Fibroblast of pulmonary artery (primary cell): ENCODE measurements around the gene AMFR.

Source experiments
- DNase-seq: peaks from one replicate; pipeline ENCODE4 v3.0.0-alpha.2; 2010; ENCODE audit warnings: low read depth
- H3K4me3 ChIP-seq: replicated peaks from 2 replicates; pipeline ENCODE4 v1.5.1; 2011; ENCODE audit warnings: low read depth, mild to moderate bottlenecking, control low read depth, low read length, moderate library complexity
- CTCF ChIP-seq: IDR thresholded peaks from 2 replicates; pipeline ENCODE4 v1.5.1; 2011; ENCODE audit warnings: mild to moderate bottlenecking, control low read depth, low read length, inconsistent platforms; ENCODE audit errors: missing control alignments

AMFR gene

GRCh38 chr16:56314244-56314850 is 111.0 kb downstream of the AMFR start:
- H3K4me3 ChIP-seq = no peak overlapping the region
- TF ChIP-seq CTCF = no peak
- no peak for DNase-seq

- H3K4me3 ChIP-seq = no peak overlapping the region
- no peak for DNase-seq
- no peak for TF ChIP-seq CTCF
Observed at GRCh38 chr16:56312556-56312955, 112.8 kb downstream of the AMFR start.

DNA sequence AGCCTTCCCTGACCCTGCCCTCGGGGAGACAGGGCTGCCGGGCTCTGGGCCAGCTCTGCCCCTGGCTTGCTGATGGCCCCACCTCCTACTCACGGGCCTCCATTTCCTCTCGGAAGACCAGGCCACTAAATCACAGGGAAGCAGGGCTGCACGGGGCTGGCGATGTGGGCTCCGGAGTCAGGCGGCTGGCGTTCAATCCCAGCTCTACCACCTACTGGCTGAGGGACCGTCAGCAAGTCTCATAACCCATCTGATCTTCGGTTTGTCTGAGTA is 113.4 kb downstream of the AMFR start:
- H3K4me3 ChIP-seq = no peak overlapping the region
- no peak for TF ChIP-seq CTCF
- no peak for DNase-seq
